Measurements from ENCODE around the gene RAP2A. TPM values are rescaled to one million over a fixed set of nuclear protein-coding genes. Genes with fewer than 3 reads are reported as not detected.

RAP2A gene
- total RNA-seq, 1 donor from 2014 or later: 70.9 TPM

GRCh38 chr13:97431171-97431764, 2.7 kb upstream of the RAP2A start:
- no peak for DNase-seq (ENCODE audit: low spot score)
- H3K4me3 ChIP-seq: peak overlapping the region; percentile 63
- peaks cover 13% of the 10 kb centered on the region for H3K4me1 ChIP-seq
- no peak overlapping the region for H3K9ac ChIP-seq
- H3F3A ChIP-seq (ENCODE audit: low read depth): peaks cover 18% of the 10 kb centered on the region
- H3K9me3 Mint-ChIP-seq: no peaks in the 10 kb centered on the region
- no peaks in the 10 kb centered on the region for H3K27me3 ChIP-seq
- peaks cover 31% of the 10 kb centered on the region for H3K79me2 ChIP-seq (ENCODE audit: low read depth)
- H3K9me3 ChIP-seq (ENCODE audit: low read depth): no peaks in the 10 kb centered on the region
- no peak overlapping the region for H2AFZ ChIP-seq (replicated peaks)
- H3K36me3 Mint-ChIP-seq: peaks cover 2% of the 10 kb centered on the region
- no peak overlapping the region for H3K27ac ChIP-seq
- no peaks in the 10 kb centered on the region for H3K36me3 ChIP-seq
- peak overlapping the region; percentile 97 for H3K4me3 Mint-ChIP-seq
- H3K27ac Mint-ChIP-seq: no peak overlapping the region
- peaks cover 2% of the 10 kb centered on the region for H3K27me3 Mint-ChIP-seq (ENCODE audit: insufficient read depth, low read depth)
- H4K20me1 ChIP-seq (ENCODE audit: low read depth): peaks cover 14% of the 10 kb centered on the region
- H3K4me2 ChIP-seq: peak overlapping the region; percentile 86
- peaks cover 32% of the 10 kb centered on the region for H3K4me1 Mint-ChIP-seq
- no peak for TF ChIP-seq EZH2phosphoT487 (IDR thresholded peaks at IDR 0.05)
- no peak for TF ChIP-seq EZH2 (IDR thresholded peaks at IDR 0.05)
- no peak for TF ChIP-seq CTCF (IDR thresholded peaks at IDR 0.05)

- peak overlapping the region; percentile 63 for H3K4me3 ChIP-seq
- H3K79me2 ChIP-seq (ENCODE audit: low read depth): peaks cover 42% of the 10 kb centered on the region
- H3K27ac ChIP-seq: no peak overlapping the region
- peak overlapping the region; percentile 21 for H3K9ac ChIP-seq
- Mint-ChIP-seq H3K9me3 (no peaks in the 10 kb centered on the region), H3K4me3 (peak overlapping the region; percentile 97), H3K27me3 (ENCODE audit: insufficient read depth, low read depth) (peaks cover 2% of the 10 kb centered on the region), H3K4me1 (peaks cover 38% of the 10 kb centered on the region), H3K36me3 (peaks cover 4% of the 10 kb centered on the region), H3K27ac (peak overlapping the region; percentile 58)
- no peak for TF ChIP-seq CTCF (IDR thresholded peaks at IDR 0.05)
- no peak for TF ChIP-seq EZH2phosphoT487 (IDR thresholded peaks at IDR 0.05)
- no peak for TF ChIP-seq EZH2 (IDR thresholded peaks at IDR 0.05)
- H3K4me2 ChIP-seq: peak overlapping the region; percentile 86
- H3K36me3 ChIP-seq: no peaks in the 10 kb centered on the region
- H3K4me1 ChIP-seq: peaks cover 23% of the 10 kb centered on the region
- DNase-seq (ENCODE audit: low spot score): no peak
- no peaks in the 10 kb centered on the region for H3K27me3 ChIP-seq
- peaks cover 25% of the 10 kb centered on the region for H4K20me1 ChIP-seq (ENCODE audit: low read depth)
- peak overlapping the region; percentile 65 for H2AFZ ChIP-seq (replicated peaks)
- H3K9me3 ChIP-seq (ENCODE audit: low read depth): no peaks in the 10 kb centered on the region
- peaks cover 18% of the 10 kb centered on the region for H3F3A ChIP-seq (ENCODE audit: low read depth)
Observed at GRCh38 chr13:97432232-97432916, 1.6 kb upstream of the RAP2A start.

GRCh38 chr13:97432917-97433726, 847 bp upstream of the RAP2A start:
- H3K9ac ChIP-seq: peak overlapping the region; percentile 67
- no peaks in the 10 kb centered on the region for H3K27me3 ChIP-seq
- H3K9me3 Mint-ChIP-seq: no peaks in the 10 kb centered on the region
- H4K20me1 ChIP-seq (ENCODE audit: low read depth): peaks cover 31% of the 10 kb centered on the region
- peaks cover 18% of the 10 kb centered on the region for H3F3A ChIP-seq (ENCODE audit: low read depth)
- H2AFZ ChIP-seq (replicated peaks): peak overlapping the region; percentile 98
- peaks cover 4% of the 10 kb centered on the region for H3K36me3 Mint-ChIP-seq
- peaks cover 38% of the 10 kb centered on the region for H3K4me1 Mint-ChIP-seq
- H3K9me3 ChIP-seq (ENCODE audit: low read depth): no peaks in the 10 kb centered on the region
- H3K79me2 ChIP-seq (ENCODE audit: low read depth): peaks cover 49% of the 10 kb centered on the region
- peak overlapping the region; percentile 69 for H3K27ac Mint-ChIP-seq
- peaks cover 2% of the 10 kb centered on the region for H3K27me3 Mint-ChIP-seq (ENCODE audit: insufficient read depth, low read depth)
- peak overlapping the region; percentile 97 for H3K27ac ChIP-seq
- H3K36me3 ChIP-seq: no peaks in the 10 kb centered on the region
- peak overlapping the region; percentile 92 for H3K4me2 ChIP-seq
- peak overlapping the region; percentile 97 for H3K4me3 Mint-ChIP-seq
- peak overlapping the region; percentile 89 for H3K4me3 ChIP-seq
- peaks cover 23% of the 10 kb centered on the region for H3K4me1 ChIP-seq
- no peak for TF ChIP-seq EZH2 (IDR thresholded peaks at IDR 0.05)
- TF ChIP-seq CTCF (IDR thresholded peaks at IDR 0.05): no peak
- no peak for TF ChIP-seq EZH2phosphoT487 (IDR thresholded peaks at IDR 0.05)
- peak; percentile 99 for DNase-seq (ENCODE audit: low spot score)

Measured in neural progenitor cell (in vitro differentiated cells).